Sciatic nerve (tissue), 2 donors: Measurements from ENCODE around the gene MAML2. TPM values are rescaled to one million over a fixed set of nuclear protein-coding genes. Genes with fewer than 3 reads are reported as not detected.
A peak's percentile ranks its signal among the peaks of the same experiment; 100 is the strongest.

ENCODE experiments used
- ATAC-seq: fragments of 200-7000 bp; cut with Tn5 transposase; one replicate; pipeline ENCODE4 v1.9.1; 2020; ENCODE audit warnings: mild to moderate bottlenecking, moderate library complexity
- DNase-seq: peaks from one replicate; pipeline ENCODE4 v3.0.0-alpha.2; 2020; ENCODE audit warnings: low spot score
- intact Hi-C: fragments of 100-400 bp; cut with DNase I; formaldehyde crosslinking; loops from one replicate; pipeline ENCODE4 v1.14.2; 2022
- total RNA-seq: library from RNA; stranded (reverse); fragmentation: NEBNext Ultra II Directional; extraction: Animal tissue kit (Norgen Biotek cat#: 25700); gene quantifications from one replicate; pipeline ENCODE4 v1.2.1, GENCODE V29; 2021
- donor health status: DM: no; HTN: no; CAD: no.
- donor health status: DM: no; HTN: no; CAD: no.

MAML2 gene
- total RNA-seq = 30.4 TPM

DNA sequence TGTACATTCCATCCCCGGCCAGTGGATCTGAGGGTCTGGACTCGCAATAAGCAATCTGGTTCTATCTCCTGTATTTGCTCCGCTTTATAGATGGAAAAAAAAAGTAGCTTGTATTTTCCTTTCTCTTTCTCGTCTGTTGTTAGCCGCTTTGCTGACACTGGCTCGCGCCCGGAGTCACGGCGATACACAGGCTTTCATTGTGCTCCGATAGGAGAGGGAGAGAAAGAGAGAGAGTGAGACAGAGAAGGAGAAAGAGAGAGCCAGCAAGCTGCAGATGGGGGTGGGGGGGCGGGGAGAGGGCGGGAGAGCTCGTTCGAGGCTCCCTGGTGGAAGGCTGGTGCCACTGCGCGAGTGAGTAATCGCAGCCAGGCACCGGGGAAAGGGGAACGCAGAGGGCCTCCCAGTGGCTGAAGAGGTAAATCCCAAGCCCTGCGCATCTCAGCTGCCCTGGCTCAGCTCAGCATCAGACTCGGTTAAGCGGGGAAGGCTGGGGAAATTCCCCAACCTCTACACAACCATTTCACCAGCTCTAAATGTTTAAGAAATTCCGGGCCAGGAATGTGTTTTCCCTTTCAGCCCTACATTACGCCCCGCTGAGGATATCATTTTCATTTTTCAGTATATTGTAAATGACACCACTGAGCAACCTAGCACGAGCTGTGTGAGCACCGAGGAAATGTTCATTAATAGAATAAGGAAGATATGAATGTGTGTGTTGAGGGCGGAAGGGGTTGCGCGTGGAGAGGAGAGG is at the start of gene MAML2:
TSS of gene MAML2 (minus strand) at position 235 of the 751 bp plus-strand sequence. CDS start 1,300 bp downstream, outside the sequence.
- intact Hi-C loops = loop anchor here (1.0 to 10.0 kb wide), 2 partner anchors 289 to 498 kb away; no protein-coding TSS in a partner anchor
- DNase-seq (peak; percentile 95), ATAC-seq (peak; percentile 90)

DNA sequence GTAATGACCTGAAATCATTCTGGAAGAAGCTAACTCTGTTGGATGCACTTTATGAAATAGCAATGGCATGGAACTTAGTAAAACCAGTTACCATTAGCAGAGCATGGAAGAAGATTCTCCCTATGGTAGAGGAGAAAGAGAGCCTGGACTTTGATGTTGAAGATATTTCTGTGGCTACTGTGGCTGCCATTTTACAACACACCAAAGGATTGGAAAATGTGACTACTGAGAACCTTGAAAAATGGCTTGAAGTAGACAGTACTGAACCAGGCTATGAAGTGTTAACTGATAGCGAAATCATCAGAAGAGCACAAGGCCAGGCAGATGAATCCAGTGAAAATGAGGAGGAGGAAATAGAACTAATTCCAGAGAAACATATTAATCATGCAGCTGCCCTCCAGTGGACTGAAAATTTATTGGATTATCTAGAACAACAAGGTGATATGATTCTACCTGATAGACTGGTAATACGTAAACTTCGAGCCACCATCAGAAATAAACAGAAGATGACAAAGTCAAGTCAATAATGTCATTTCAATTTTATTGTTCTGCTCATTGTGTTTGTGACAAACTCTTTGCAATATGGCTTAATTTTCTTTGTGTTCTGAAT is 48.8 kb upstream of the MAML2 start:
- intact Hi-C loops = no loop called here
- no peak for DNase-seq

DNA sequence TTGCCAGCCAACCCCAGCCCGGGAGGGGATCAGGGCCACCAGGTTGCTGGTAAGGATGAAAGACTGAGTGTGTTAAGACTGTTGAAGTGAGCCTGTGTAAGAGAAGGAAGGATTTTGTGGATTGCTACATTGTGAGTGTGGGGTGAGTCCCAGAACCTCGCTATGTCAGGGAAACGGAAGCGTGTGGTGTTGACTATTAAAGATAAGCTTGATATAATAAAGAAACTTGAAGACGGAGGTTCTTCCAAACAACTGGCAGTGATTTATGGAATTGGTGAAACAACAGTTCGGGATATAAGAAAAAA is 47.4 kb upstream of the MAML2 start:
- no peak for DNase-seq
- intact Hi-C loops = no loop called here
- ATAC-seq = peak; percentile 5

More for the DNA sequence above, 48.8 kb upstream of the MAML2 start:
- no peak for ATAC-seq

DNA sequence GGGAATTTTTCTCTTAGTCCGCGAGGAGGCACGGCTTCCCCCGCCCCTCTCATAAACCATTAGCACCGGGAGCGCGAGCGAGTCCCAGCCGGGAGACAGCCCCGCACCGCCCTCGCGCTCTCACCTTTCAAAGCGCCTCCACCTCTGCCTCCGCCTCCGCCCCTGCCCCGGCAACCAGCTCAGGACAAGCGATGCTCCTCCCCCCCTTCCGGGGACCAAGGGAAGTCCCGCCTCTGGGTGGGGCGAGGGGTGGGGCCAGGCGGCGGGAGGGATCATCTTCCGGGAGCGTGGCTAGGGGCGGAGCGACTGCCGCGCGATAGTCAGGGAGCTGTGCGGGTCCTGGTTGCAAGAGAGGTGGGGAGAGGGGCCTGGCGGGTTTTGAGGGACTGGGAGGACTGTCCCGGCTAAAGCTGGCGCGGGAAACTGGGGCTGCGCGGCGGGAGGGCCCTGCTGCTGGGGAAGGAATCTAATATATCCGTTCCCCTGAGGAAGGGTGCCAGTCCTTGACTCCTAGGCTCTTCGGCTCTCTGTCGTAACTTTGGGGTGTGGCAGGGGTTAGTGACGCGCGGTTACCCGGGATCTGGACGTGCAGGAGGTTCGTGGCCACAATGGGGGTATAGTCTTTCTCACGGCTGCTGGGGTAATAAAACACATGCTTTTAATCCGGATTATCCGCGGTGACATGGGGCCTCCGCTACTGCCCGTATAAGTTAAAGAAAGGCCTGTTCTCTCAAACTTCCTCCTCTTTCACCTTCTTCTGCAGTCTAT is 46.9 kb upstream of the MAML2 start, which contains the start of the genes CCDC82 and JRKL:
TSS of gene CCDC82 (minus strand) at position 193 of the 768 bp plus-strand sequence. CDS start 5,165 bp downstream, outside the sequence.
TSS of gene JRKL (plus strand) at position 294 of the 768 bp plus-strand sequence. CDS start 637 bp downstream, outside the sequence.
- ATAC-seq (peak; percentile 100), DNase-seq (peak; percentile 98)
- intact Hi-C loops = no loop called here

DNA sequence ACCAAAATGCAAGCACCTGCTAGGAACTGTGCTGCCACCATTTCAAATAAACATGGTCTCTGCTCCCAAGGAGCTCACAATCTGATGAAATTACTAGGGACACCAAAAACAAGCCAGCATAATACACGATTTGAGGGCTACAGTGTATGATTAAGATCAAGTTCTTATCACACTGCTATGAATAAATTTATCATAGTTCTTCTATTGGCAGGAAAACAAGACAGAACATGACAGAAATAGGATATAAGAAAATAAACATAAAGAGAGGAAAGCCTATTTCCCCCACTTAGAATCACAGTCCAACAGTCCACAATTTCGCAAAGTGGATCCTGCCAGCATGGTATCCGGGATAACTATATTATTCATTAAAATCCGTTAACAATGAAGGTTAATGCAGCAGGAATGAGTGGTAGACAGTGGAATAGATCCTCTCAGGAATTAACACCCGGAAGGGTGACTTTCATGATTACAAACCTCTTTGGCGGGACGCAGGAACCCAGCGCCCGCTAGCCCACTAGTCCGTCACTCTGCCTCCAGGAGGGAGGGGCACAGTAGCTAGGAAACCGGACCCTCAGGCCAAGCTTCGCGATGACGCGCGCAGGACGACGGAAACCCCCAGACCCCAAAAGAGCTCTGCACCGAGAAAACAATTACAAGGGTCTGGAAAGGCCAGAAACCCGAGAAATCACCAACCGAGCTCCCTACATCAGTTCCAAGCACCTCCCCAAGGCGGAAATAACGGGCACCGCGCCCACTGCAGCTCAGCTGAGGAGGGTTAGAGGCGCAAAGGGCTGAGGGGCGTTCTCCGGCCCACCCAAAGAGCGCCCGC is 46.1 kb upstream of the MAML2 start:
- ATAC-seq (peak; percentile 53), DNase-seq (no peak)
- intact Hi-C loops = no loop called here

DNA sequence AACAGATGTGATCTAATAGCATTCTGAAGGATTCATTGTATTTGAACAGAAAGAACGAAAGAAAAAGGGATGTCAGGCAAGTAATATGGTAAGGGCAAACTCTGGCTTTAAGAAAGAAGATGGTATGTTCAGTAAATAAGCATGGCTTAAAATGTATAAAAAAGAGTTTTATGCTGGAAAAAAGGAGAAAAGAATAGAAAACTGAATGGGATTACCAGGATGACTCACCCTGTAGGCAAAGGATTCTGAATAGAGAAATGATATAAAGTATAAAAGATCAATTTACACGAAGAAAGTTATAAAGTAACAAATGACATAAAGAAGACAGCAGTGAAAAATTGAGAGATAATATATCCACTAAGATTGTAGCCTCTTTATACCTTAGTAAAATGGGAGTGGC is 42.2 kb upstream of the MAML2 start:
- intact Hi-C loops = no loop called here
- ATAC-seq = no peak
- DNase-seq = no peak

DNA sequence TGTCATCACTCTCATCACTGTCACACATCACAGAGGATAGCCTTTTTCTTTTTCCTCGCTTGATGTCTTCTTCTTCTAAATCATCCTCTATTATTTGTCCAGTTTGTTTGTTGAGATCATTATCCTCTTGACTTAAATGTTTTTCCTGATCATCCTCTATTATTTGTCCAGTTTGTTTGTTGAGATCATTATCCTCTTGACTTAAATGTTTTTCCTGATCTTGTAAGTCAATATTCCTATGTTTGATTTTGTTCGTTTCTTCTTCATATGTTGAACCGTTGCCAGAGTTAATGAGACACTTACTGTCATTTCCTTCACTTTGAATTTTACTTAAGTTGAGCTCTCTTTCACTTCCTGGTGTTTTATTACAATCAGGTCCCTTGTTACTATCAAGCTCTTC is 41.2 kb upstream of the MAML2 start:
- no peak for ATAC-seq
- intact Hi-C loops = no loop called here

DNA sequence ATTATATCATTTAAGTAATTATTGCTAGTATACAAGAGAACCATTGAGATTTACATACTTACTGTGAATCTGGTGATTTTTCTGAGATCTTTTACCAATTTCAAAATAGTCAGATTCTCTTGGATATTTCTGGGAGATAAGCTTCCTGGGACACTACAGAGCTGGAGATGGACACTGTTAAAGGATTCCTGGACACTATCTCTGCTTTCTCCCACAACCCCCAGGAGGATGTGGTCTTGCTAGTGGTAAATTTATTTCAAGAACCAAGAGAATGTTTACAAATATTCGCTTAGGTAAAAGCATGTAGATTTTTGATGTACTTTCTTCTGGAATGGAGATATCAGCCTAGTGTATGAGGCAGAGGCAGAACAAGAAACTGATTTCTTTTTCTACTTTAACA is 33.8 kb upstream of the MAML2 start:
- DNase-seq (no peak), ATAC-seq (no peak)
- intact Hi-C loops = no loop called here

More for the DNA sequence above, 41.2 kb upstream of the MAML2 start:
- DNase-seq = no peak

DNA sequence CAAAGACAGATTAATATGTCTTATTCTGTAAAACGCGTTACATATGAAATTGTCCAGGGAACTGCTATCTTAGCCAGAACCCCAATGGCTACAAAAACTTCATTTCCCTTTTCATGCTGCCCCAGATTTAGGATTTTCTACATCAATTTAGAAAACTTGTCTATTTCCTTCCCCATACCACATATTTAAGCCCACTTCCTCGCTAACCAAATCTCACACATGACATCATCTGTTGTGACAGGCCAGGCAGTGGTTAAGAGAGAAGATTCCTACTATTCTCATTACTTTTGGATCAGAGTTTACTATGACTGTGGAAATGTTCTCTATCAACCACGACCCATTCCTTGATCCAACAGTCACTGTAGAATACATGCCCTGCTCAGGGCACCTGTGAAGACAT is 30.8 kb upstream of the MAML2 start:
- no peak for DNase-seq
- intact Hi-C loops = no loop called here
- ATAC-seq = no peak

DNA sequence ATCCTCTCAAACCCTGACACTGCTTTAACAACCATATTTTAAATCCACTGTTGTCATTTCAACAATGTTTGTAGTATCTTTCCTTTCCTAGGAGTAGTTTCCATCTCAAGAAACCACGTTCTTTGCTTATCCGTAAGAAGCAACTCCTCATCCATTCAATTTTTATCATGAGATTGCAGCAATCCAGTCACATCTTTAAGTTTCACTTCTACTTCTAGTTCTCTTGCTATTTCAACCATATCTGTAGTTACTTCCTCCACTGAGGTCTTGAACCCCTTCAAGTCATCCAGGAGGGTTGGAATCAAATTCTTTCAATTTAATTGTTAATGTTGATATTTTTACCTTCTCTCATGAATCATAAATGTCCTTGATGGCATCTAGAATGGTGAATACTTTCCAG is 24.3 kb upstream of the MAML2 start:
- DNase-seq = no peak
- intact Hi-C loops = no loop called here
- no peak for ATAC-seq

DNA sequence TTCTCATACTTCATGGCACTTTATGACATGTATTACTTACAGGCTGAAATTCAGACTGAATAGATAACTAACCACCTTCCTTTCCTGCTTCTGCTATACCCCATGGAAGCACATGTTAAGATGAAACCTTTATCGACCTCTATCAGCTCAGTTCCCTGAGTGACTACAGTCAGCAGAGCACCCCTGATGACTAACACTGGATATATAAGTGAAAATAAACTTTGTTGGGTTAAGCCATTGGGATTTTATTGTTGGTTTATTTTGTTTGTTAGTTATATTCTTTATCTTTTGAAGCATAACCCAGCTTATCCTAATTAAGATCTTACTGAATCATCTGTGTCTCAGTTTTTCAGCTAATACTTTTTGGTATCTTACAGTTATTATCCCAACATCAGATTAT is 23.0 kb upstream of the MAML2 start:
- DNase-seq (no peak), ATAC-seq (no peak)
- intact Hi-C loops = no loop called here

DNA sequence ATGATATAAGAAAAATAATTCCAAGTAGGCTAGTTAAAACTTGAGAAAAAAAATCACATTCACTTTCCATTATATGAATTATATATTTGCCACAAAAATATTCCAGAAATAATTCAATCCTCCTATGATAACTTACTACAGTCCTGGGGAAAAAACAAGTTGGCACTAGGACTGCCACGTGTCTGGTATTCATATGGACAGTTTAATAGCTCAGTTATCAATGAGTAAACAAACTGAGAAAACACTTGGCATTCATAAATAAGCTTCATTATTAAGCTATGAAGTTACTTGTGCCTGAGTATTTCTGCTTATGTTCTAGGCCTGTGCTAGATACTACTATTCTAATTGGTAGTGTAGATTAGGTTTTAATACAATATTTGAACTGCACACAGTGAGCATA is 22.5 kb upstream of the MAML2 start:
- intact Hi-C loops = no loop called here
- DNase-seq = no peak
- no peak for ATAC-seq

DNA sequence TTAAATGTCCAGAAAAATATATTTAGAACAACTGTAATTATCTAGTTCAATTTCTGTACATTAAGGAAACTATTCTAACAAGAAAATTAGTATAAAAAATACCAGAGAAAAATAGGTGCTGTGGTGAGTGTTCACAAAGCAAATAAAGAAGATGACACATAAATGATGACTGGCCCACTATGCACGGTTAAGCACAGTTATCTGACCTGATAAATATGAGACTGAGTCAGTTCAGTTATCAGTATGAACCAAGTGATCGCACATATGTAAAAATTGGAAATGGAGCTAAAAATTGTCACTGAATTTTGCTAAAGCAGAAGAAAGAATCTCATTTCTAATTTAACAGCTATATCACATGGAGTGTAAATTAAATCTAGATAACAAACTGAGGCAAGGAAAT is 18.8 kb upstream of the MAML2 start:
- intact Hi-C loops = no loop called here
- DNase-seq (no peak), ATAC-seq (no peak)

DNA sequence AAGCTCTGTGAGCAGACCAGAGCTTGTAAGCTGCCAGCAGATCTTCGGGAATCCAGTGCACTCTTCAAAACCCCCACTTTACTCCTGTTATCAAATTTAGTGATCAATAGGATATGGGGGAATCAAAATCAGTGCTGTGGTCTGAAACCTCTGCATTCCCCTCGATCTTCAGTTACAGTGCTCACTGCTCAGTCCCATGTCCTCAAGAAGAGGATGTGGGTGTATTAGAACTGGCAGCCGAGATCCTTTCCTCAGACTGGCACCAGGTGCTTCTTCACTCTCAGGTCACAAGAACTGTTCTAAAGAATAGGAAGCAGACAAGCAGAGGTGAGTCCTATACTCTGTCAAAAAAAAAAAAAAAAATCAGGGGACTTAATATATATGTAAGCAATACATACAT is 15.3 kb upstream of the MAML2 start:
- DNase-seq = no peak
- intact Hi-C loops = no loop called here
- no peak for ATAC-seq

DNA sequence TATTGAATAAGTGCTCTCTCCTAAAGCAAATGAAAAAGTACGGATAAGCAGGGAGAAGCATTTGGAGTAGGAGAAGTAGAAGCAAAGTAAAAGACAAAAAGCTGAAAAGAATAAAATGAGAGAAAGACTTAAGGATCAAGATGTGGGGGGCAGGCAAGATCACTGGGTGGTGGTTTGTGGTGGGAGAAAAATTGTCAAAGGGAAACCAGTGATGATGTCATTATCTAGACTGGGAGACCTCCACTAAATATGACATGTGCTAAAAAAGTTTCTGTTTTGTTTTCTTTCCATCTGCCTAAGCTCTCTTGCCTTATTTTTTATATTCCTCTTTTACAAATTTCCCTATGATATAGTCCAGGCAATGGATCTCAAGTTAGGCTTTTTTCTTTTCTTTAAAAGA is 14.8 kb upstream of the MAML2 start:
- no peak for ATAC-seq
- no peak for DNase-seq
- intact Hi-C loops = no loop called here

DNA sequence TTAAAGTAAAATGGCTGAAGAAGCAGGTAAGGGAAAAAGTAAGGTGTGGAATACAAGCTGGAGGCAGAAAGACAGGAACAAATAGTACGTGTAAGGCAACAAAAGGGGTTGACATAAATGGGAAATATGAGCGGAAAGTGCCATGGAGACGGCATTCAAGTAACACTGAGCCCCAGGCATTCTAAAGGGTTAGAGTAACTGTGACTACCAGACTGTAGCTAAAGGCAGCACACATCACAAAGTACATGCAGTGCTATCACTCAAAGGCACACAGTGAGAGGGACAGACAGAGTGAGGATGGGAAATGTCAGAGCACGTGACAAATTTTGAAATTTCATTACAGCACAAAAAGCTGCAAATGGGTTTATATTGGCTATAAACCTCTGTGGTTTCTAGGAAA is 13.9 kb upstream of the MAML2 start:
- intact Hi-C loops = no loop called here
- no peak for ATAC-seq
- no peak for DNase-seq

DNA sequence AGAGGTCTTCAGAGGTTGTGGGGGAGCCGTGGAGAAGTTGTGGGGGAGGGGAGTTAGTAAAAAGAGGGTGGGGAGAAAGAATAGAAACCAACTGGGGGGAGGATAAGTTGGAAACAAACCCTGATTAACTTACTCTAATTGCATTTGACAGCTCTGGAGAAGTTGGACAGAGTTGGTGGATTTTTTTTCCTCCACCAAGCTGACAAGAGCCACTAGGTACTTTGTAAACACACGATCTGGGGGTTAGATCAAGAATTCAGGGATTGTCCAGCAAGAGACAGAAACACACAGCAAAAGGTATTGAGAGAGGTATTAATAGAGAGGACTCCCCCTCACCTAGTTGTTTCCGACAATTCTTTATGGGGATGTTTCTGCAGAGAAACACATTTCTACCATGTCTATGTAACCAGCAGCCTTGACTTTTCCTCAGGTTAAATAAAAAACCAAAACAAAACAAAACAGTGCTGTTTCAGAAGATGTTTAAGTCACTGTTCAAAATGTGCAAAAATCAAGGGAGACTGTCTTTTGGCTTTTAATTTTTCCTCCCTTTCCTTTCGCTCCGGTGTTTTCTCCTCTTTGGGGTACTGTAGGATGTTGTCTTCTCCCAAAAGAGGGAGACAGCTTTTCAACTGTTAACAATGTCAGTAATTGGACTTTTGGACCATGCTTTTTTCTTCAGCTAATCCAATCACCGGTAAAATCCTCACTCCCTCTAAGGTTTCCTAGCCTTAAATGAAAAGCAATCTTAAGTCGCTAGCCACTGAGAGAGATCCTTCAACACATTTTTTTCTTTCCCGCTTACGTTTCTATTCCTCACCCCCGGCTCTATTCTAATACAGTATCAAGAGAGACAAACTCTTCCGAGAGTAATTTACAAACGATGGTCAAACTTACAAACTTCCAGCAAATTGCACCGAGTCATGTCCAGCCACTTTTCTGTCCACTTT is 708 bp downstream of the MAML2 start:
- intact Hi-C loops = loop anchor here (10.0 kb wide), 1 partner anchor 497 kb away; no protein-coding TSS in a partner anchor
- no peak for DNase-seq
- peak; percentile 0 for ATAC-seq
